K562 (cell line): ENCODE results near the gene ZNF598. TPM values are rescaled to one million over a fixed set of nuclear protein-coding genes. Genes with fewer than 3 reads are reported as not detected.

Experiments
- ATAC-seq: fragments of 200-7000 bp; cut with Tn5 transposase; 3 replicates; pipeline ENCODE4 v1.9.1; 2020; ENCODE audit warnings: moderate library complexity
- BruUV-seq: library from RNA; stranded (reverse); fragments of 400-500 nt; replicated peaks from 2 replicates; lab custom pipeline; 2021; lab: Mats Ljungman, UMichigan
- CTCF ChIA-PET: fragments of 300-600 bp; formaldehyde crosslinking; extraction: SDS; loops from one replicate; lab custom pipeline; 2021; ENCODE audit warnings: low intra/inter-chr PET ratio; lab: Yijun Ruan, JAX
- POLR2A ChIA-PET: fragments of 300-600, 350-650 bp; sonication (Branson Sonifier 250); formaldehyde crosslinking; extraction: SDS; loops from one replicate; lab custom pipeline; 2021; ENCODE audit warnings: antibody characterized with exemption, inconsistent platforms; lab: Yijun Ruan, JAX
- DNase-seq, 4 experiments: peaks; one replicate each; pipeline versions ENCODE4 v3.0.0 to v3.0.0-alpha.2; 2011 to 2018; ENCODE audit warnings: low spot score in 3 of 4, mixed read lengths in 3 of 4; ENCODE audit errors: extremely low read depth in 1 of 4
- FAIRE-seq: peaks from 2 replicates; lab custom pipeline; 2011; peaks lifted over from hg19 to GRCh38; lab: Jason Lieb, UNC
- H2AFZ ChIP-seq: 2 replicates; pipeline ENCODE4 v1.6.0; 2011; ENCODE audit warnings: low read depth, low read length, control low read depth, inconsistent platforms
- H3K27ac ChIP-seq: fragments of 200-600 bp; 3 replicates; pipeline ENCODE4 v1.8.0; 2011; ENCODE audit warnings: low read depth, mild to moderate bottlenecking, control low read depth, inconsistent platforms, low read length, moderate library complexity, mixed read lengths; ENCODE audit errors: extremely low read depth
- H3K27me3 ChIP-seq, 2 experiments: fragments of 300-600 bp in 1 of 2; 2 replicates in 1 of 2; 3 replicates in 1 of 2; pipeline versions ENCODE4 v1.6.0 to v1.8.0; 2011; ENCODE audit warnings: inconsistent platforms in 2 of 2, low read length in 2 of 2, mild to moderate bottlenecking in 1 of 2, mixed read lengths in 1 of 2, moderate library complexity in 1 of 2; ENCODE audit not compliant: control insufficient read depth in 2 of 2, insufficient read depth in 2 of 2
- H3K36me3 ChIP-seq: fragments of 300-600 bp; 3 replicates; pipeline ENCODE4 v1.8.0; 2011; ENCODE audit warnings: mild to moderate bottlenecking, low read length, inconsistent platforms; ENCODE audit not compliant: control insufficient read depth, insufficient read depth
- H3K4me1 ChIP-seq, 2 experiments: fragments of 200-600 bp in 1 of 2; replicated peaks in 1 of 2; 2 replicates in 1 of 2; 3 replicates in 1 of 2; pipeline versions ENCODE4 v1.5.1 to v1.8.0; 2011; ENCODE audit warnings: inconsistent platforms in 2 of 2, low read length in 2 of 2, mild to moderate bottlenecking in 1 of 2, mixed read lengths in 1 of 2, moderate library complexity in 1 of 2; ENCODE audit not compliant: control insufficient read depth in 2 of 2, insufficient read depth in 2 of 2
- H3K4me2 ChIP-seq: 2 replicates; pipeline ENCODE4 v1.6.1; 2011; ENCODE audit warnings: low read length, control low read depth, inconsistent platforms, mixed read lengths; ENCODE audit not compliant: insufficient read depth
- H3K4me3 ChIP-seq: fragments of 200-600 bp; sonication (generic), shearing (Covaris generic); 2 replicates; pipeline ENCODE4 v1.5.1; 2016; ENCODE audit warnings: control low read depth, inconsistent platforms
- H3K79me2 ChIP-seq: fragments of 200-600 bp; 3 replicates; pipeline ENCODE4 v1.8.0; 2011; ENCODE audit warnings: low read length, inconsistent platforms; ENCODE audit not compliant: control insufficient read depth, insufficient read depth
- H3K9ac ChIP-seq, 2 experiments: 2 replicates each; pipeline versions ENCODE4 v1.6.0 to v1.6.1; 2011; ENCODE audit warnings: low read depth in 2 of 2, low read length in 2 of 2, control low read depth in 1 of 2, inconsistent platforms in 1 of 2, mild to moderate bottlenecking in 1 of 2, mixed read lengths in 1 of 2; ENCODE audit not compliant: insufficient read depth in 1 of 2
- H3K9me1 ChIP-seq: one replicate; pipeline ENCODE4 v1.6.0; 2011; ENCODE audit warnings: inconsistent platforms, mild to moderate bottlenecking, low read length, moderate library complexity; ENCODE audit not compliant: control insufficient read depth, insufficient read depth
- H3K9me3 ChIP-seq: replicated peaks from 2 replicates; pipeline ENCODE4 v1.5.1; 2011; ENCODE audit warnings: low read depth, low read length, inconsistent platforms; ENCODE audit not compliant: control insufficient read depth, insufficient read depth
- H4K20me1 ChIP-seq: replicated peaks from 2 replicates; pipeline ENCODE4 v1.6.1; 2011; ENCODE audit warnings: low read length, inconsistent platforms, mixed read lengths; ENCODE audit not compliant: control insufficient read depth, insufficient read depth
- CBFA2T2 ChIP-seq: fragments of 450-650 bp; conservative IDR thresholded peaks from 2 replicates; pipeline ENCODE4 v1.6.1; 2017; ENCODE audit warnings: mild to moderate bottlenecking
- HDGF ChIP-seq: fragments of 450-650 bp; IDR thresholded peaks from 2 replicates; pipeline ENCODE4 v1.6.1; 2016
- KAT7 ChIP-seq: sonication (generic); formaldehyde crosslinking; IDR thresholded peaks from 2 replicates; pipeline ENCODE4 v1.8.0; 2022; ENCODE audit warnings: missing genetic modification reagents, mild to moderate bottlenecking, borderline replicate concordance
- MXI1 ChIP-seq: IDR thresholded peaks from 2 replicates; pipeline ENCODE4 v1.6.1; 2011; ENCODE audit warnings: low read depth, mild to moderate bottlenecking, improper control_type of control experiment, low read length
- RBM22 ChIP-seq: fragments of 200-400 bp; formaldehyde crosslinking; IDR thresholded peaks from 2 replicates; pipeline ENCODE4 v1.6.1; 2018; ENCODE audit warnings: low read length, low read depth; ENCODE audit not compliant: poor library complexity, severe bottlenecking
- SREBF2 ChIP-seq: sonication (generic); formaldehyde crosslinking; IDR thresholded peaks from 2 replicates; pipeline ENCODE4 v1.4.0; 2020; ENCODE audit warnings: mild to moderate bottlenecking, missing genetic modification reagents
- TEAD1 ChIP-seq, 2 experiments: fragments of 450-650 bp in 1 of 2; sonication (generic) in 1 of 2; formaldehyde crosslinking; IDR thresholded peaks; 2 replicates each; pipeline versions ENCODE4 v1.4.0 to v1.8.0; 2020 to 2022; ENCODE audit warnings: mild to moderate bottlenecking in 2 of 2, missing genetic modification reagents in 1 of 2
- THRB ChIP-seq: fragments of 450-650 bp; formaldehyde crosslinking; conservative IDR thresholded peaks from 2 replicates; pipeline ENCODE4 v1.4.0; 2022; ENCODE audit warnings: mild to moderate bottlenecking, missing genetic modification characterization
- ZBTB40 ChIP-seq, 2 experiments: fragments of 450-650 bp in 1 of 2; sonication (generic) in 1 of 2; formaldehyde crosslinking in 1 of 2; IDR thresholded peaks; 2 replicates each; pipeline versions ENCODE4 v1.7.1 to v1.9.0; 2016 to 2022; ENCODE audit warnings: inconsistent platforms in 1 of 2, mild to moderate bottlenecking in 1 of 2, missing genetic modification reagents in 1 of 2
- ZNF778 ChIP-seq: fragments of 450-650 bp; formaldehyde crosslinking; IDR thresholded peaks from 2 replicates; pipeline ENCODE4 v1.4.0; 2020; ENCODE audit warnings: mild to moderate bottlenecking, moderate library complexity
- WGBS: fragments of 100-300 bp; shearing (Covaris generic); methylation state at CpG from one replicate; pipeline ENCODE4 v1.1.6; 2016; ENCODE audit warnings: low coverage, mixed read lengths; ENCODE audit not compliant: insufficient coverage; ENCODE audit errors: missing lambda C conversion rate; 5-methylcytosine and 5-hydroxymethylcytosine counted together
- in situ Hi-C: fragments of 300-500 bp; cut with MboI; formaldehyde crosslinking; loops from 4 replicates; pipeline ENCODE4 v1.15.0; 2018; ENCODE audit warnings: inconsistent platforms, mixed read lengths
- intact Hi-C: fragments of 100-400 bp; cut with micrococcal nuclease; formaldehyde crosslinking; loops from 2 replicates; pipeline ENCODE4 v1.14.2; 2022
- polyA plus RNA-seq, 8 experiments: library from polyadenylated mRNA; depleted of rRNA in 4 of 8; stranded (reverse) in 5 of 8; unstranded in 3 of 8; fragments of >200 nt; fragmentation: Nextera tagmentation in 2 of 8; fragmentation: Illumina TruSeq in 1 of 8; extraction: Ambion mirVana in 2 of 8; extraction: Trizol in 1 of 8; gene quantifications; 2 replicates each; pipeline versions ENCODE4 v1.2.1 to v1.2.3, GENCODE V29; 2011 to 2014; ENCODE audit warnings: inconsistent platforms in 1 of 8, missing spikeins in 1 of 8
- total RNA-seq, 7 experiments: library from RNA; depleted of rRNA in 6 of 7; stranded (reverse); fragments of >200 nt in 6 of 7; fragmentation: Illumina TruSeq in 2 of 7; extraction: Trizol in 2 of 7; gene quantifications; 2 replicates each; pipeline versions ENCODE4 v1.2.1 to v1.2.3, GENCODE V29; 2011 to 2021; ENCODE audit warnings: low replicate concordance in 1 of 7

The ZNF598 gene
- total and polyA plus RNA-seq, 9 of the 15 experiments (the other 6 are each of a cell fraction or from before 2014, with no cell fraction given) = 0.11 to 115 (median 29.6) TPM

- Histone ChIP-seq H3K9me1 (peaks cover 3% of the 10 kb centered on the region), H3K4me1 (peaks cover 8 to 58% of the 10 kb centered on the region in 2 experiments; a peak in 4 of 5 replicates), H4K20me1 (peaks cover 35% of the 10 kb centered on the region), H3K9ac (peak overlapping the region; percentile 93 to 94), H3K27ac (peak overlapping the region; percentile 85), H3K79me2 (peaks cover 75% of the 10 kb centered on the region), H3K4me2 (peak overlapping the region; percentile 100), H3K36me3 (peaks cover 38% of the 10 kb centered on the region), H3K9me3 (no peaks in the 10 kb centered on the region), H3K4me3 (peak overlapping the region; percentile 89), H2AFZ (no peak overlapping the region), H3K27me3 (no peaks in the 10 kb centered on the region)
- 2% methylated on average over 37 of the region's 44 CpGs for WGBS
- DNase-seq = peak in 2 of 4 experiments; percentile 43 to 59
- intact Hi-C loops = loop anchor here (2.0 kb wide), 1 partner anchor 21 kb away; the partner anchor contains the start of gene MSRB1
- BruUV-seq = no TSS peak
- ChIA-PET CTCF (interaction anchor here (0.7 kb wide), 1 partner anchor 35 kb away, joined by 3 read pairs; no protein-coding TSS in a partner anchor), POLR2A (interaction anchor here (0.7 to 3.9 kb wide), 47 partner anchors 7 to 520 kb away, joined by 3 to 103 read pairs (median 5); partner anchors contain the start of genes FAHD1, GFER, HAGH and MEIOB)
- peak; percentile 68 for FAIRE-seq
- peak; percentile 10 for ATAC-seq
- in situ Hi-C loops = no loop called here
- TF ChIP-seq SREBF2 (CRISPR knock-in tag) (no peak), THRB (CRISPR knock-in tag) (no peak), KAT7 (CRISPR knock-in tag) (peak; percentile 82; the same call in 1 of the 2 replicates), RBM22 (no peak), MXI1 (peak; percentile 78; the same call in 1 of the 2 replicates), HDGF (0 out of 2 replicates have a peak, but pooled peaks have one; percentile 21), TEAD1 (CRISPR knock-in tag; IDR thresholded peaks at IDR 0.05) (0 out of 4 replicates have a peak, but pooled peaks of 1 of the 2 experiments have one; percentile 12), CBFA2T2 (no peak), ZBTB40 (IDR thresholded peaks at IDR 0.05) (peak; percentile 42; the same call in 1 of the 2 replicates), ZBTB40 (CRISPR knock-in tag; IDR thresholded peaks at IDR 0.05) (no peak; the same call in 1 of the 2 replicates), ZNF778 (CRISPR knock-in tag) (no peak)
Observed at GRCh38 chr16:1963806-1964505, 45.7 kb downstream of the ZNF598 start.
